SH-SY5Y (cell line): Measurements from ENCODE around the gene OSBPL2.

Source experiments
- GATA2 ChIP-seq: IDR thresholded peaks from 2 replicates; pipeline ENCODE4 v1.6.1; 2011; ENCODE audit warnings: mild to moderate bottlenecking, low read depth, low read length
- GATA3 ChIP-seq: IDR thresholded peaks from 2 replicates; pipeline ENCODE4 v1.6.1; 2011; ENCODE audit warnings: low read depth, mild to moderate bottlenecking, low read length, moderate library complexity

- TF ChIP-seq GATA2 (no peak), GATA3 (no peak)
Observed at GRCh38 chr20:62230276-62230675, 8.0 kb upstream of the OSBPL2 start.
